Measurements from ENCODE around the gene ANK3. TPM values are rescaled to one million over a fixed set of nuclear protein-coding genes. Genes with fewer than 3 reads are reported as not detected.

The ANK3 gene
- total RNA-seq, 1 donor from 2014 or later: 3.8 TPM

- DNase-seq (ENCODE audit: low spot score): no peak
These were observed 106.8 kb downstream of the ANK3 start for GRCh38 chr10:60282771-60283353.

GRCh38 chr10:60281792-60282353 lies 107.8 kb downstream of the ANK3 start:
- DNase-seq (ENCODE audit: low spot score): no peak

GRCh38 chr10:60281331-60281730 lies 108.3 kb downstream of the ANK3 start:
- no peak for DNase-seq (ENCODE audit: low spot score)

GRCh38 chr10:60280475-60280874 lies 109.2 kb downstream of the ANK3 start:
- DNase-seq (ENCODE audit: low spot score): no peak

GRCh38 chr10:60277656-60278055 lies 112.0 kb downstream of the ANK3 start:
- DNase-seq (ENCODE audit: low spot score): no peak

- DNase-seq (ENCODE audit: low spot score): no peak
These were observed 113.4 kb downstream of the ANK3 start for GRCh38 chr10:60276232-60276631.

GRCh38 chr10:60271319-60272040 lies 118.2 kb downstream of the ANK3 start:
- DNase-seq (ENCODE audit: low spot score): no peak

- DNase-seq (ENCODE audit: low spot score): no peak
These were observed 119.2 kb downstream of the ANK3 start for GRCh38 chr10:60270426-60270825.

- no peak for DNase-seq (ENCODE audit: low spot score)
These were observed 121.9 kb downstream of the ANK3 start for GRCh38 chr10:60267802-60268201.

GRCh38 chr10:60266513-60266912 lies 123.2 kb downstream of the ANK3 start:
- DNase-seq (ENCODE audit: low spot score): no peak

- no peak for DNase-seq (ENCODE audit: low spot score)
These were observed 127.0 kb downstream of the ANK3 start for GRCh38 chr10:60262647-60263126.

- no peak for DNase-seq (ENCODE audit: low spot score)
These were observed 129.4 kb downstream of the ANK3 start for GRCh38 chr10:60260321-60260720.

GRCh38 chr10:60258429-60258797 lies 131.3 kb downstream of the ANK3 start:
- DNase-seq (ENCODE audit: low spot score): no peak

GRCh38 chr10:60257767-60258428 lies 131.8 kb downstream of the ANK3 start:
- DNase-seq (ENCODE audit: low spot score): no peak

- no peak for DNase-seq (ENCODE audit: low spot score)
These were observed 134.9 kb downstream of the ANK3 start for GRCh38 chr10:60254776-60255175.

- no peak for DNase-seq (ENCODE audit: low spot score)
These were observed 136.2 kb downstream of the ANK3 start for GRCh38 chr10:60253484-60253883.

- DNase-seq (ENCODE audit: low spot score): no peak
These were observed 137.0 kb downstream of the ANK3 start for GRCh38 chr10:60252688-60253087.

GRCh38 chr10:60246382-60246781 lies 143.3 kb downstream of the ANK3 start:
- DNase-seq (ENCODE audit: low spot score): no peak

- DNase-seq (ENCODE audit: low spot score): no peak
These were observed 150.4 kb downstream of the ANK3 start for GRCh38 chr10:60239228-60239627.

GRCh38 chr10:60238759-60239100 lies 150.9 kb downstream of the ANK3 start:
- no peak for DNase-seq (ENCODE audit: low spot score)

GRCh38 chr10:60237977-60238758 lies 151.5 kb downstream of the ANK3 start:
- no peak for DNase-seq (ENCODE audit: low spot score)
